HG02981 (cell line): ENCODE data around the gene FUBP3.
A peak's percentile ranks its signal among the peaks of the same experiment; 100 is the strongest.
"Not testable (repeated sequence)": the region's sequence is repeated elsewhere in the genome, so short reads cannot be mapped to it uniquely, and the experiment has no call there.

Experiments used
- ATAC-seq: cut with Tn5 transposase; IDR thresholded peaks from one replicate; pipeline ENCODE4 v1.9.1; 2021; ENCODE audit warnings: mild to moderate bottlenecking, moderate library complexity; ENCODE audit not compliant: unreplicated experiment

Gene FUBP3

GRCh38 chr9:130556396-130557076 lies 22.8 kb upstream of the FUBP3 start:
- no peak for ATAC-seq

DNA sequence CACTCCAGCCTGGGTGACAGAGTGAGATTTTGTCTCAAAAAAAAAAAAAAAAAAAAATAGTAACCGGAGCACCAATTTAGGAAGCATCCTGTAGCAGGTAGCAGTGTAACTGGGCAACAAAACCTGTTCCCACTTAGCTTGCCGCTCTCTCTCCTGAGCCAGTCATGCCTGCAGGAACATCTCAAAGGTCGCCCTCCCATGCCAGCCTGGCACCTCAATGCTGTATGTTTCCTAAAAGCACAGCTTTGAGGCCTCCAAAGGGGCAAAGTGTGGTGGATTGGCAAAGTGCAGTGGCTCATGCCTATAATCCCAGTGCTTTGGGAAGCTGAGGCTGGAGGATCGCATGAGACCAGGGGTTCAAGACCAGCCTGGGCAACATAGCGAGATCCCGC lies 22.3 kb upstream of the FUBP3 start:
- no peak for ATAC-seq

DNA sequence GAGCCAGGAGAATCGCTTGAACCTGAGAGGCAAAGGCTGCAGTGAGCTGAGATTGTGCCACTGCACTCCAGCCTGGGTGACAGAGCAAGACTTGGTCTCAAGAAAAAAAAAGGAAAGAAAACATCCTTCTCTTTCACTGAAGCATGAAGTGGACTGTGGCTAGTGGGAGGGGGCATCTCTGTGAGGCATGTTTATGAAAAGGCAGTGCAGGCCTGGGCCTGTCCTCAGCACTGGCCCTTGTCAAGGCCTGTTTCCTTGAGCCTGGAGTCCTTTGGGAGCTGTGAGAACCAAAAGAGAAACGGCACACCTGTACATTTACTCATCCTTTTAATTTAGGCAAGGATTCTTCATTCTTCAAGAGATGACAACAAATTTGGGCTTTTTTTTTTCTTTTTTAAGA lies 18.3 kb upstream of the FUBP3 start:
- ATAC-seq, result no peak

- ATAC-seq, result not testable (repeated sequence)
These were observed 16.9 kb upstream of the FUBP3 start for GRCh38 chr9:130562525-130562924.

DNA sequence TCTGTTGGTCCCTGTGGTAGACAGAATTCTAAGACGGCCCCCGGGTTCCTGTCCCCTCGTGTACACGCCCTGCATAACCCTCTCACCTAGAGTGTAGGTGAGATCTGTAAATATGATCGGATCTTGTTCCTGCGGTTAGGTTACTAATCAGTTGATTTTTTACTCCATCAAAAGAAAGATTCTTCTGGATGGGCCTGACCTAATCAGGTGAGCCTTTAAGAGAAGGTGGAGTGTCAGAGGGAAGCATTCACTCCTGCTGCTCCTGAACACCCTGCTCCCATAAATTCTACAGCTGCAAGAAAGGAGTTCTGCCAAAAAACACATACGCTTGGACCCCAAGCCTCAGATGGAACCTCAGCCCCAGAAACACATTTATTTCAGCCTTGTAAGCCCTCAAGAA lies 15.6 kb upstream of the FUBP3 start:
- ATAC-seq, result no peak

- no peak for ATAC-seq
These were observed 13.6 kb upstream of the FUBP3 start for GRCh38 chr9:130565792-130566191.

- ATAC-seq, result no peak
These were observed 9.2 kb upstream of the FUBP3 start for GRCh38 chr9:130570208-130570607.

- ATAC-seq, result no peak
These were observed 3.9 kb upstream of the FUBP3 start for GRCh38 chr9:130575514-130575913.

GRCh38 chr9:130576176-130576575 lies 3.2 kb upstream of the FUBP3 start:
- no peak for ATAC-seq

DNA sequence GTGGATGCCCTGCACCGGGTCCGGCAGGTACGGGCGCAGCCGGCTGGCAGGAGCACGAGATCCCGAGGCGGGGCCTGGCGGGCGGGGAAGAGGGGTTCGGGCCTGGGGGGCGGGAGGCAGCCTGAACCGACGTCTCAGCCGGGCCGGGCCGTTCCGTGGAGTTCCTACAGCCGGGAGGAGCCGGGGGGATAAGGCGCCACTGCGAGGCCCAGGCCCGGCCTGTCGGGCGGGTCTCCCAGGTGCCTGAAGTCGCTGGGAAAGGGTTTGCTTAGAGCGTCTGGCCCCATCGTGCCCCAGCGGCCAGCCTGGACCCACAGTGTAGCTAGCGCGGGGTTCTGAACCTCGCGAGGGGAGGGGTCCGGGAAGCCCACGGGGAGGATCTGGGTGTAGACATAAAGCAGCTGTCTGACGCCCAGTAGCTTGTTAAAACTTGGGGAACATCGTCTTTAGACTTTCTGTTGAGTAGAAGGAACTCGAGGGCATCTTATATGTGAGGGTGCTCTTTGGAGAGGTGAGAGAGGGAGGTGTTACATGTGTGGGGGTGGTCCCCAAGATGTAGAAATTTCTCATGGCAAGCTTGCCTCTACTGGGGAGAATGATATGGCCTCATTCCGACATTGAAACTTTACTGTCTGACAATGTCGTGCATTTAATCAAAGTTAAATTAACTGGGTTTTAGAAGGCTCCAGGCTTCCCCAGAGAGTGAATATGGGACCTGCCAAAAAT lies 524 bp downstream of the FUBP3 start:
- peak; percentile 28 for ATAC-seq

DNA sequence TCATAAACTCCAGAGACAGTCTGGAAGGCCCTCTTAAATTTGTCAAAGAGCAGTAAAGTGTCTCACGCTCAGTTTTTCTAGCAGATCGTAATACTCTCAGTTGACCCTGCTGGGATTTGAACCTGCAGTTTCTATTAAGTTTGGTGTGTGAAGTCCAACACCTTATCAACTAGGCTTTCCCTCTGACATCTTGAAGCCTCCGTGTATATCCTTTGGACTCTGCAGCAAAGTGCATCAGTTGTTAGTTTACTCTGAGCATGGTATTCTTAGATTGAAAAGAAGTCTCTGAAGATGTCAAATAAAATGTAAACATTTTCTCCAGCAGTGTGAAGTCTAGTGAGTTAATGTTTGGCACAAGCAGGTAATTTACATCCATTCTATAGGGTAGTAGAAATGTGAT lies 2.4 kb downstream of the FUBP3 start:
- ATAC-seq, result no peak

DNA sequence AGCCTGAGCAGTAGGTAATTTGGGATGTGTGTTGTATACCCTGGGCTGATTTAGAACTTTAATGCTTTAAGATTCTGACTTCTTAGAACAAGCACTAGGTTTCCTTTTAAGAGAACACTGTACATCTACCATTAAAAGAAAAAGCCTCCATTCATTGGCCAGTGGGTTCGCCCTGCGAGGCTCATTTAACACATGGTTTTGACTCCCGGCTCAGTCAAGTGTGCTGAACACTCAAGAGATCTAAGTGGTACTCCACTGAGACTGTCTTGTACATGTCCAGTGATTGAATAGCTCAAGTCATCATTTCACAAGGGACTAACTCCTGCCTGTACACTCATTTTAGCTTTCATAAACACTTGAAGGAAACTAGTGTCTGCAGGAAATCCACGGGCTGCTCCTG lies 3.9 kb downstream of the FUBP3 start:
- no peak for ATAC-seq

DNA sequence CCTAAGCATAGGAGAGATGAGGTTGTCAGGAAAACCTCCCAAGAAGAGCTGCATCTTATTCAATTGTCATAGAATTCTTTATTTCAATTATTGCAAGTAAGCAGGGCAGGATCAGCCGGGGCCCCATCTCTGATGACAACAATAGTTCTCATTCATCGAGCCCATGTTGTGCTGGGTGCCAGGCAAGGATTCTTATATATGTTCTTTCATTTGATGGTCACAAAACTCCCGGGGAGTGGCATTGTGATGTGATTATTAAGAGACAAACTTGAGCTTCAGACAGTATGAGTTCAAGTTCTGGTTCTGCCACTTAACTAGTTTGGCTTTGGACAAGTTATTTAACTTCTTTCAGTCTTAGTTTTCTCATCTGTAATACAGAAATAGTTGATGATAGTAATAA lies 8.5 kb downstream of the FUBP3 start:
- ATAC-seq, result no peak

DNA sequence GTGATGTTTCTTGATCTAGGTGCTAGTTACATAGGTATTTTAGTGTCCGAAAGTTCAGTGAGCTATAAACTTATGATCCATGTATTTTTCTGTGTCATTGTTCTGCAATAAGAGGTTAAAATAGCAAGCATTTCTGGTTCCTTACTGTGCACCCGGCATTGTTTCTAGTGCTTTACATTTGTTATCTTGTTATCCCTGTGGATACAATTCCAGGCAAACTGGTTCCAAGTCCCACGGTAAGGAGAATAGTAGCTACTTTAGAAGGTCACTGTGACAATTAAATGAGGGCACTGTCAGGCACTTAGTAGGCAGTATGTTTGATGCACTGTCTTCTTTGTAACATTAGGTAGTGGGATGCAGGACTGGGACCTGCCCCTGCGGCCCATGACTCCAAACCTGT lies 9.0 kb downstream of the FUBP3 start:
- no peak for ATAC-seq

- no peak for ATAC-seq
These were observed 10.4 kb downstream of the FUBP3 start for GRCh38 chr9:130589754-130590153.

GRCh38 chr9:130590305-130590704 lies 10.9 kb downstream of the FUBP3 start:
- ATAC-seq, result no peak

- ATAC-seq, result no peak
These were observed 13.6 kb downstream of the FUBP3 start for GRCh38 chr9:130593020-130593419.

- ATAC-seq, result no peak
These were observed 17.9 kb downstream of the FUBP3 start for GRCh38 chr9:130597228-130597627.

DNA sequence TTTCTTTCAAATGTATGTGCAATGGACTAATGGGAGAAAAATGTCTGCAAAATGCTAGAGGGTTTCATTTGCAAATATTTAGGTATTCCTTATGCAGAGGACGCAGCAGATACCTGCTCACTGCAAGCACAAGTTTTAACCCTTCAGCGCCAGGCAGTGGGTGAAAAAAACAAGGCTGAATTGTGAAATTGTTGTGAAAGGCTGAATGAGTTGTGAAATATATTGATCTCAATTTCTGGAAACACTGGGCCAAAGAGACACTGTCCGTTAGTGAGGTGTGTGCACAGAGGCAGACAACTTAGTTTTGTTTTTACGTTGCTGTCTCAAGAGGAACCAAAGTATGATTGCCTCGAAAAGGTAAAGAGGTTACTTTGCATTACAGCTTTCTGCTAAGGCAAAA lies 18.8 kb downstream of the FUBP3 start:
- ATAC-seq, result no peak

DNA sequence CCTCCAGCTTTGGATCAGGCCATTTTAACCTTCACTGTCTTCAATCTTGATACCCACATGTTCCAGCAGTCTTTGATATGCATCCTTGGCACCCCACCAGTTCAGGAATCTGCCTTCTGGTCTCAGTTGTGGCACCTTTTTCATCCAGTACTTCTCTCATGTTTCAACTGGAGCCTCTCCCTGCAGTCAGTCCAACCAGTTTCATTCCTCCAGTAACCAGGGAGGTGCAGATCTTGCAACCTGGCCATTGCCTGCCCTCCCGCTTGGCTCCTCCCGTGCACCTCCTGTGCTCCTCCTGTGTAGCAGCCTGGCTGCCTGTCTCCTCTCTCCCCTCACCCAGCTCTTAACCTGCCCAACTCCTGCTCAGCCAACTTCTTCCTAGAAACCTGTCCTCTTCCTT lies 20.2 kb downstream of the FUBP3 start:
- no peak for ATAC-seq

GRCh38 chr9:130601100-130601499 lies 21.7 kb downstream of the FUBP3 start:
- no peak for ATAC-seq

- no peak for ATAC-seq
These were observed 24.9 kb downstream of the FUBP3 start for GRCh38 chr9:130604295-130604694.
